A375 (cell line): ENCODE measurements around the gene SYNGR1. TPM values are rescaled to one million over a fixed set of nuclear protein-coding genes. Genes with fewer than 3 reads are reported as not detected.

Source experiments
- small RNA-seq: library from RNA; depleted of rRNA; stranded (forward); fragments of <200 nt; gene quantifications from one replicate; pipeline ENCODE3, GENCODE V24; 2014
- total RNA-seq: library from RNA; depleted of rRNA; stranded (reverse); fragments of >200 nt; shearing (Covaris generic); gene quantifications from 2 replicates; pipeline ENCODE4 v1.2.3, GENCODE V29; 2014; rRNA removed

Gene SYNGR1
- total RNA-seq, result 6.8 and 8.7 TPM in 2 replicates

GRCh38 chr22:39349967-39350726 lies at the start of gene SYNGR1:
Gene SYNGR1, plus strand, starts transcription at chr22:39349991. Its CDS starts 20 bp downstream, at chr22:39350011.

GRCh38 chr22:39319284-39320022 lies 30.3 kb upstream of the SYNGR1 start, which contains the start of gene RPL3:
Gene RPL3, minus strand, starts transcription at chr22:39319623. Its CDS starts 26 bp downstream, at chr22:39319597.

Small RNA genes within 50 kb of the gene (small RNA-seq; reads per million reads assigned to genes)
- gene SNORD43 (not detected), gene SNORD83A (2,704 reads per million, percentile 99 among the genes with 10 or more reads in this experiment), gene SNORD83B (not detected)

Other genes starting within 250 kb of the SYNGR1 start
- gene CBX7, start 197.3 kb upstream of the SYNGR1 start, total RNA-seq, result 3.7 and 4.1 TPM in 2 replicates
- 3.8 and 5.5 TPM in 2 replicates for gene PDGFB, start 105.0 kb upstream of the SYNGR1 start, total RNA-seq
- gene RPL3, start 30.4 kb upstream of the SYNGR1 start, total RNA-seq, result 2,938 and 3,056 TPM in 2 replicates
- gene TAB1, start 49.8 kb downstream of the SYNGR1 start, total RNA-seq, result 12.1 and 14.0 TPM in 2 replicates
- gene MGAT3, start 107.0 kb downstream of the SYNGR1 start, total RNA-seq, result 0.29 and 0.64 TPM in 2 replicates
- gene MIEF1, start 152.3 kb downstream of the SYNGR1 start, total RNA-seq, result 26.7 and 30.0 TPM in 2 replicates
- 643 and 678 TPM in 2 replicates for gene ATF4, start 170.6 kb downstream of the SYNGR1 start, total RNA-seq
- 153 and 177 TPM in 2 replicates for gene RPS19BP1, start 182.8 kb downstream of the SYNGR1 start, total RNA-seq
- gene CACNA1I, start 220.8 kb downstream of the SYNGR1 start, total RNA-seq, result not detected in 2 replicates